Endodermal cell (in vitro differentiated cells): Measurements from ENCODE around the gene TRIL. TPM values are rescaled to one million over a fixed set of nuclear protein-coding genes. Genes with fewer than 3 reads are reported as not detected.

Experiments
- DNase-seq: peaks from one replicate; pipeline ENCODE4 v3.0.0-alpha.2; 2017
- H3K27ac ChIP-seq: 2 replicates; pipeline ENCODE4 v1.5.1; 2013; ENCODE audit warnings: mild to moderate bottlenecking, low read depth, low read length, moderate library complexity
- H3K27me3 ChIP-seq: 2 replicates; pipeline ENCODE4 v1.6.1; 2013; ENCODE audit warnings: mild to moderate bottlenecking, low read length, moderate library complexity; ENCODE audit not compliant: insufficient read depth, control insufficient read depth, poor library complexity, severe bottlenecking
- H3K36me3 ChIP-seq: 2 replicates; pipeline ENCODE4 v1.7.0; 2013; ENCODE audit warnings: mild to moderate bottlenecking, low read length, moderate library complexity; ENCODE audit not compliant: control insufficient read depth, insufficient read depth
- H3K4me1 ChIP-seq: one replicate; pipeline ENCODE4 v1.7.0; 2013; ENCODE audit warnings: low read length; ENCODE audit not compliant: control insufficient read depth, insufficient read depth
- H3K4me3 ChIP-seq: 2 replicates; pipeline ENCODE4 v1.5.1; 2013; ENCODE audit warnings: mild to moderate bottlenecking, low read length, moderate library complexity
- H3K9ac ChIP-seq: 2 replicates; pipeline ENCODE4 v1.6.1; 2013; ENCODE audit warnings: mild to moderate bottlenecking, low read length, moderate library complexity; ENCODE audit not compliant: poor library complexity, severe bottlenecking; ENCODE audit errors: extremely low read depth
- H3K9me3 ChIP-seq: 2 replicates; pipeline ENCODE4 v1.6.1; 2013; ENCODE audit warnings: mild to moderate bottlenecking, low read length, moderate library complexity; ENCODE audit not compliant: control insufficient read depth
- H3K27ac Mint-ChIP-seq: 2 replicates; pipeline ENCODE4 v1.8.0; 2020; ENCODE audit warnings: mixed read lengths
- H3K27me3 Mint-ChIP-seq: 2 replicates; pipeline ENCODE4 v1.8.0; 2021; ENCODE audit warnings: mild to moderate bottlenecking, mixed read lengths; ENCODE audit not compliant: insufficient read depth
- H3K36me3 Mint-ChIP-seq: 2 replicates; pipeline ENCODE4 v1.8.0; 2020; ENCODE audit warnings: low read depth, mixed read lengths
- H3K4me1 Mint-ChIP-seq: 2 replicates; pipeline ENCODE4 v1.8.0; 2020; ENCODE audit warnings: mixed read lengths
- H3K4me3 Mint-ChIP-seq: 2 replicates; pipeline ENCODE4 v1.8.0; 2020; ENCODE audit warnings: mild to moderate bottlenecking, moderate library complexity, mixed read lengths
- H3K9me3 Mint-ChIP-seq: 2 replicates; pipeline ENCODE4 v1.8.0; 2020; ENCODE audit warnings: mild to moderate bottlenecking, mixed read lengths
- CTCF ChIP-seq: fragments of 200-600 bp; sonication (generic); conservative IDR thresholded peaks from 2 replicates; pipeline ENCODE4 v1.5.0; 2021; ENCODE audit warnings: antibody characterized with exemption, mild to moderate bottlenecking
- WGBS, 2 experiments: methylation state at CpG; one replicate each; pipeline versions ENCODE4 v1.1.5 to v1.1.7; 2013; ENCODE audit warnings: missing lambda C conversion rate in 2 of 2, mixed read lengths in 1 of 2; ENCODE audit not compliant: insufficient coverage in 1 of 2, insufficient read length in 1 of 2; 5-methylcytosine and 5-hydroxymethylcytosine counted together
- total RNA-seq, 2 donors: library from RNA; stranded (reverse); fragmentation: NEBNext Ultra II Directional in 1 of 2; extraction: Animal tissue kit (Norgen Biotek cat#: 25700) in 1 of 2; gene quantifications; 2 replicates in 1 of 2; 3 replicates in 1 of 2; pipeline ENCODE4 v1.2.1, GENCODE V29; 2021

Gene TRIL
- total RNA-seq, 2 donors from 2014 or later, result 1.6 to 3.3 TPM

GRCh38 chr7:28981161-28981465, 23.0 kb upstream of the TRIL start:
- H3K36me3 Mint-ChIP-seq, result no peaks in the 10 kb centered on the region
- H3K27ac ChIP-seq, result no peak overlapping the region
- H3K4me3 Mint-ChIP-seq, result no peak overlapping the region
- H3K9me3 ChIP-seq, result no peaks in the 10 kb centered on the region
- H3K27ac Mint-ChIP-seq, result no peak overlapping the region
- H3K9ac ChIP-seq, result no peak overlapping the region
- TF ChIP-seq CTCF, result no peak
- peaks cover 11% of the 10 kb centered on the region for H3K4me1 ChIP-seq
- DNase-seq, result no peak
- 93 to 95% methylated on average over 3 to 4 of the region's 4 CpGs for WGBS, 2 experiments
- no peak overlapping the region for H3K4me3 ChIP-seq
- H3K27me3 Mint-ChIP-seq, result peaks cover 2% of the 10 kb centered on the region
- no peaks in the 10 kb centered on the region for H3K36me3 ChIP-seq
- H3K27me3 ChIP-seq, result no peaks in the 10 kb centered on the region
- H3K4me1 Mint-ChIP-seq, result peaks cover 24% of the 10 kb centered on the region
- H3K9me3 Mint-ChIP-seq, result no peaks in the 10 kb centered on the region

GRCh38 chr7:28980451-28981160, 22.5 kb upstream of the TRIL start:
- Mint-ChIP-seq H3K36me3 (no peaks in the 10 kb centered on the region), H3K27ac (no peak overlapping the region), H3K9me3 (no peaks in the 10 kb centered on the region), H3K4me3 (no peak overlapping the region), H3K27me3 (peaks cover 2% of the 10 kb centered on the region), H3K4me1 (peaks cover 23% of the 10 kb centered on the region)
- 92 to 98% methylated on average over 5 to 8 of the region's 8 CpGs for WGBS, 2 experiments
- Histone ChIP-seq H3K4me3 (no peak overlapping the region), H3K4me1 (peaks cover 11% of the 10 kb centered on the region), H3K27ac (no peak overlapping the region), H3K36me3 (no peaks in the 10 kb centered on the region), H3K9ac (no peak overlapping the region), H3K27me3 (no peaks in the 10 kb centered on the region), H3K9me3 (no peaks in the 10 kb centered on the region)
- TF ChIP-seq CTCF, result no peak
- DNase-seq, result no peak

GRCh38 chr7:28979776-28980175, 21.6 kb upstream of the TRIL start:
- H3K4me3 Mint-ChIP-seq, result no peak overlapping the region
- Histone ChIP-seq H3K27ac (no peak overlapping the region), H3K4me1 (peaks cover 11% of the 10 kb centered on the region), H3K36me3 (no peaks in the 10 kb centered on the region), H3K9me3 (no peaks in the 10 kb centered on the region), H3K9ac (no peak overlapping the region), H3K4me3 (no peak overlapping the region), H3K27me3 (no peaks in the 10 kb centered on the region)
- H3K4me1 Mint-ChIP-seq, result peaks cover 23% of the 10 kb centered on the region
- H3K27me3 Mint-ChIP-seq, result peaks cover 2% of the 10 kb centered on the region
- DNase-seq, result no peak
- H3K27ac Mint-ChIP-seq, result no peak overlapping the region
- H3K9me3 Mint-ChIP-seq, result no peaks in the 10 kb centered on the region
- TF ChIP-seq CTCF, result no peak
- WGBS, 2 experiments, result 95 to 100% methylated on average over 1 to 3 of the region's 3 CpGs
- H3K36me3 Mint-ChIP-seq, result no peaks in the 10 kb centered on the region
